ENCODE measurements around the gene SNAPC2. TPM values are rescaled to one million over a fixed set of nuclear protein-coding genes. Genes with fewer than 3 reads are reported as not detected.

Gene SNAPC2
- total RNA-seq, 1 experiment from 2014 or later, result 23.2 TPM

- TF ChIP-seq PRDM15 (CRISPR knock-in tag; IDR thresholded peaks at IDR 0.05) (no peak), ZBTB43 (CRISPR knock-in tag; IDR thresholded peaks at IDR 0.05) (no peak)
Measured at GRCh38 chr19:7963566-7963965, 43.4 kb downstream of the SNAPC2 start (continued).

- Mint-ChIP-seq H3K4me1 (peaks cover 15% of the 10 kb centered on the region), H3K36me3 (peaks cover 66% of the 10 kb centered on the region), H3K27me3 (ENCODE audit: low read depth) (no peaks in the 10 kb centered on the region), H3K27ac (peak overlapping the region; percentile 76), H3K9me3 (no peaks in the 10 kb centered on the region), H3K4me3 (no peak overlapping the region)
- ChIA-PET POLR2A (no interaction called here), CTCF (no interaction called here)
- DNase-seq (ENCODE audit: low spot score) (no peak), ATAC-seq (no peak)
- TF ChIP-seq MAX (CRISPR knock-in tag; IDR thresholded peaks at IDR 0.05), result no peak
Measured at GRCh38 chr19:7965259-7965841, 45.2 kb downstream of the SNAPC2 start.

GRCh38 chr19:7965921-7966665, 46.0 kb downstream of the SNAPC2 start:
- CTCF ChIA-PET, result no interaction called here
- ATAC-seq (no peak), DNase-seq (ENCODE audit: low spot score) (no peak)
- Mint-ChIP-seq H3K4me3 (no peak overlapping the region), H3K9me3 (no peaks in the 10 kb centered on the region), H3K27me3 (ENCODE audit: low read depth) (no peaks in the 10 kb centered on the region), H3K27ac (no peak overlapping the region), H3K36me3 (peaks cover 66% of the 10 kb centered on the region), H3K4me1 (peaks cover 22% of the 10 kb centered on the region)
- POLR2A ChIA-PET, result interaction anchor here (0.7 kb wide), 1 partner anchor 12 kb away, joined by 3 read pairs; no protein-coding TSS in a partner anchor
- no peak for TF ChIP-seq ARID4B (CRISPR knock-in tag; IDR thresholded peaks at IDR 0.05; ENCODE audit: borderline replicate concordance)
- TF ChIP-seq ZNF121 (CRISPR knock-in tag; IDR thresholded peaks at IDR 0.05), result peak; percentile 81; the same call in 1 of the 2 replicates
- no peak for TF ChIP-seq ETV6 (CRISPR knock-in tag; IDR thresholded peaks at IDR 0.05)
- no peak for TF ChIP-seq ZNF219 (CRISPR knock-in tag; IDR thresholded peaks at IDR 0.05; ENCODE audit: borderline replicate concordance)
- TF ChIP-seq GABPB1 (CRISPR knock-in tag; IDR thresholded peaks at IDR 0.05), result no peak
- no peak for TF ChIP-seq ZNF317 (CRISPR knock-in tag; IDR thresholded peaks at IDR 0.05; ENCODE audit: borderline replicate concordance, low read depth)

All from WTC11 (cell line).